DMS 273 treated with DMSO at 0.1 percent for 48 hours (cell line): Measurements from ENCODE around the gene PTPRN2.
"Not testable (repeated sequence)": the region's sequence is repeated elsewhere in the genome, so short reads cannot be mapped to it uniquely, and the experiment has no call there.

ENCODE experiments used
- DNase-seq: peaks from one replicate; lab custom pipeline; 2025; lab: John Stamatoyannopoulos, UW

PTPRN2 gene

GRCh38 chr7:157729566-157729965, 858.1 kb downstream of the PTPRN2 start:
- DNase-seq = no peak

GRCh38 chr7:157727964-157728615, 859.5 kb downstream of the PTPRN2 start:
- no peak for DNase-seq

GRCh38 chr7:157726764-157727163, 860.9 kb downstream of the PTPRN2 start:
- no peak for DNase-seq

GRCh38 chr7:157725312-157725711, 862.3 kb downstream of the PTPRN2 start:
- DNase-seq = not testable (repeated sequence)

- DNase-seq = no peak
Observed at GRCh38 chr7:157723205-157723604, 864.4 kb downstream of the PTPRN2 start.

GRCh38 chr7:157722137-157723060, 865.2 kb downstream of the PTPRN2 start:
- no peak for DNase-seq

- DNase-seq = no peak
Observed at GRCh38 chr7:157721468-157722136, 866.0 kb downstream of the PTPRN2 start.

- no peak for DNase-seq
Observed at GRCh38 chr7:157719705-157720655, 867.6 kb downstream of the PTPRN2 start.

- DNase-seq = no peak
Observed at GRCh38 chr7:157719008-157719682, 868.5 kb downstream of the PTPRN2 start.

- DNase-seq = no peak
Observed at GRCh38 chr7:157718303-157719007, 869.2 kb downstream of the PTPRN2 start.

GRCh38 chr7:157717211-157718174, 870.1 kb downstream of the PTPRN2 start:
- DNase-seq = no peak

- no peak for DNase-seq
Observed at GRCh38 chr7:157715938-157716280, 871.7 kb downstream of the PTPRN2 start.

GRCh38 chr7:157715071-157715937, 872.3 kb downstream of the PTPRN2 start:
- DNase-seq = no peak

- no peak for DNase-seq
Observed at GRCh38 chr7:157714166-157715070, 873.2 kb downstream of the PTPRN2 start.

GRCh38 chr7:157713591-157713990, 874.0 kb downstream of the PTPRN2 start:
- DNase-seq = no peak

GRCh38 chr7:157712666-157713235, 874.9 kb downstream of the PTPRN2 start:
- DNase-seq = no peak

GRCh38 chr7:157711353-157711888, 876.2 kb downstream of the PTPRN2 start:
- no peak for DNase-seq
